ENCODE measurements around the gene TRIO.

Gene TRIO

DNA sequence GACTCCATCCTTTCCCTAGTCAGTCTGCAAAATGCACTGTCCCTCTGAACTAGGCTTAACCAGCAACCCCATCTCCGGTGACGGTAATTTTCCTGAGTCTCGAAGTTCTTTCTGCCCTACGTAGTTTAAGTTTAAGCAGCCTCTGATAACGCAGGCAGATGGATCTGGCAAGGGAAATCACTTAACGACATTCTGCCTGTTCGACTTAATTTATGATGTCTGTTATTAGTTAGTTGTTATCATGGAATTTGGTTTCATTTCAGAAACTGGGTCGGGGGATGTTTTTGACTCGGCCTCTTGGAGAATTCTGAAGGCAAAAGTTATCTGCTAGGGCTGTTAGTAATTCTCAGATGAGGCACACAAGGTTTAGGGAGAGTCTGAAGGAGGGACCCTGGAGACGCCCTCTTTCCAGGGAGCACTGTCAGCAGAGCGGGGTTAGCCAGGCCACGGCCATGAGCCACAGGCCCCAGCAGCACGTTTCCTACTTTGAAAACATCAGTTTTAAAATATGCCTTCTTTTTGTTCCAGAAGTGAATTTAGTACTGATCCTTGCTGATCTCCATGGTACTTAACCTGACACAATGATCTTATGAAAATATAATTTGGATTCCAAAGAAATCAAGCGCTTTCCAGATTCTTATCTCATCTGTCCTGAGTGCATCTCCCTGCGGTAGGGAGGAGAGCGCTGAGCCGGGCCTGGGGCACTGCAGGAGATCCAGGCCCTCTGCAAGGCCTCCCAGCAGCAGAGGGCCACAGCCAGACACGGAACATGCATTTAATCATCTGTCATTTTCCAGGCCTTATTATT lies 267.5 kb downstream of the TRIO start:
- no peak overlapping the region for H4K91ac ChIP-seq (ENCODE audit: low read depth, low read length)
- H3K18ac ChIP-seq (ENCODE audit: low read length) = no peak overlapping the region
- no peak overlapping the region for H3K14ac ChIP-seq (ENCODE audit: low read length)
- no peak overlapping the region for H2BK5ac ChIP-seq (ENCODE audit: low read depth, low read length, poor library complexity)
- H3K9ac ChIP-seq (ENCODE audit: low read length) = no peak overlapping the region
- no peak overlapping the region for H4K12ac ChIP-seq (ENCODE audit: low read depth, low read length)
- H3K4me1 ChIP-seq (ENCODE audit: control insufficient read depth in 1 of 2, insufficient read depth in 2 of 2, low read length in 2 of 2) = no peaks in the 10 kb centered on the region
- H3K79me2 ChIP-seq (ENCODE audit: control insufficient read depth, insufficient read depth, low read length, poor library complexity) = no peaks in the 10 kb centered on the region
- peaks cover 52 to 69% of the 10 kb centered on the region in 2 experiments for H3K36me3 ChIP-seq (ENCODE audit: control insufficient read depth in 1 of 2, insufficient read depth in 2 of 2, low read length in 2 of 2)
- H2AK5ac ChIP-seq (ENCODE audit: low read length) = no peak overlapping the region
- no peaks in the 10 kb centered on the region for H3K79me1 ChIP-seq (ENCODE audit: low read length)
- H3K4me3 ChIP-seq (ENCODE audit: low read depth, low read length) = no peak overlapping the region
- DNase-seq = no peak
- no peaks in the 10 kb centered on the region for H3K9me3 ChIP-seq (ENCODE audit: insufficient read depth, low read depth, low read length)
- H3K4ac ChIP-seq (ENCODE audit: low read depth, low read length) = no peak overlapping the region
- H3K4me2 ChIP-seq (ENCODE audit: low read length) = no peak overlapping the region
- H2AFZ ChIP-seq (ENCODE audit: insufficient read depth, low read length, poor library complexity) = no peak overlapping the region
- no peak overlapping the region for H3K23ac ChIP-seq (ENCODE audit: low read length)
- WGBS (ENCODE audit: extremely low coverage, insufficient coverage, insufficient read length) = no CpG with 5 or more reads among the region's 18 CpGs
- no peak overlapping the region for H3K27ac ChIP-seq (ENCODE audit: low read depth, low read length)
- no peak overlapping the region for H2BK120ac ChIP-seq (ENCODE audit: insufficient read depth, low read length, poor library complexity)
- H4K8ac ChIP-seq (ENCODE audit: low read depth, low read length) = no peak overlapping the region
- no peaks in the 10 kb centered on the region for H3K27me3 ChIP-seq (ENCODE audit: insufficient read depth, low read length)
- H2BK12ac ChIP-seq (ENCODE audit: low read length) = no peak overlapping the region

- Histone ChIP-seq H4K12ac (ENCODE audit: low read depth, low read length) (no peak overlapping the region), H4K91ac (ENCODE audit: low read depth, low read length) (no peak overlapping the region), H2AFZ (ENCODE audit: insufficient read depth, low read length, poor library complexity) (no peak overlapping the region), H2BK12ac (ENCODE audit: low read length) (no peak overlapping the region), H4K8ac (ENCODE audit: low read depth, low read length) (no peak overlapping the region), H3K79me2 (ENCODE audit: control insufficient read depth, insufficient read depth, low read length, poor library complexity) (no peaks in the 10 kb centered on the region), H3K27me3 (ENCODE audit: insufficient read depth, low read length) (no peaks in the 10 kb centered on the region), H3K79me1 (ENCODE audit: low read length) (no peaks in the 10 kb centered on the region), H2BK5ac (ENCODE audit: low read depth, low read length, poor library complexity) (no peak overlapping the region), H3K36me3 (ENCODE audit: control insufficient read depth in 1 of 2, insufficient read depth in 2 of 2, low read length in 2 of 2) (peaks cover 48 to 63% of the 10 kb centered on the region in 2 experiments), H3K27ac (ENCODE audit: low read depth, low read length) (no peak overlapping the region), H3K4ac (ENCODE audit: low read depth, low read length) (no peak overlapping the region), H3K14ac (ENCODE audit: low read length) (no peak overlapping the region), H3K9me3 (ENCODE audit: insufficient read depth, low read depth, low read length) (no peaks in the 10 kb centered on the region), H3K9ac (ENCODE audit: low read length) (no peak overlapping the region), H3K4me3 (ENCODE audit: low read depth, low read length) (no peak overlapping the region), H3K18ac (ENCODE audit: low read length) (no peak overlapping the region), H3K23ac (ENCODE audit: low read length) (no peak overlapping the region), H2AK5ac (ENCODE audit: low read length) (no peak overlapping the region), H2BK120ac (ENCODE audit: insufficient read depth, low read length, poor library complexity) (no peak overlapping the region), H3K4me2 (ENCODE audit: low read length) (no peak overlapping the region), H3K4me1 (ENCODE audit: control insufficient read depth in 1 of 2, insufficient read depth in 2 of 2, low read length in 2 of 2) (no peaks in the 10 kb centered on the region)
- WGBS (ENCODE audit: extremely low coverage, insufficient coverage, insufficient read length) = no CpG with 5 or more reads among the region's 6 CpGs
- DNase-seq = no peak
Measured at GRCh38 chr5:14411216-14411615, 268.1 kb downstream of the TRIO start.

DNA sequence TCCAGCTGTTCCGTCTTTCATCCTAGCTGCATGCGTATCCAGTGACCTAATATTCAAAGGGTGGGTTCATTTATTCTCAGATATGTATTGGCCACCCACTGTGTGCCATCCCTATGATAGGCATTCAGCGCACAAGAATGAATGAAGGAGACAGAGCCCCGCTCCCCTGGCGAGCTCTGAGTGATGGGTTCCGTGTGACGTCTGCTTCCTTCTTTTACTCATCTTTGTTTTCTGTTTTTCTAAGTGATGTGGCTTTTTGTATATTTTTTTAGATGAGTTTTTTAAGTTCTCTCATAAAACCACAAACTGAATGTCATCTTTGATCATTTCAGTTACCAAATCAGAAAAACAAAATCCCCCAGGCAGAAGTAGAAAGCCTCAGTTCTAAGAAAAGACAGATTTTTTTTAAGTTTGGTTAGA lies 270.2 kb downstream of the TRIO start:
- Histone ChIP-seq H3K18ac (ENCODE audit: low read length) (no peak overlapping the region), H3K9ac (ENCODE audit: low read length) (no peak overlapping the region), H3K4ac (ENCODE audit: low read depth, low read length) (no peak overlapping the region), H4K8ac (ENCODE audit: low read depth, low read length) (no peak overlapping the region), H3K14ac (ENCODE audit: low read length) (no peak overlapping the region), H2BK5ac (ENCODE audit: low read depth, low read length, poor library complexity) (no peak overlapping the region), H4K12ac (ENCODE audit: low read depth, low read length) (no peak overlapping the region), H3K9me3 (ENCODE audit: insufficient read depth, low read depth, low read length) (no peaks in the 10 kb centered on the region), H2BK120ac (ENCODE audit: insufficient read depth, low read length, poor library complexity) (no peak overlapping the region), H3K4me3 (ENCODE audit: low read depth, low read length) (no peak overlapping the region), H3K27me3 (ENCODE audit: insufficient read depth, low read length) (no peaks in the 10 kb centered on the region), H3K79me2 (ENCODE audit: control insufficient read depth, insufficient read depth, low read length, poor library complexity) (peaks cover 2% of the 10 kb centered on the region), H3K36me3 (ENCODE audit: control insufficient read depth in 1 of 2, insufficient read depth in 2 of 2, low read length in 2 of 2) (peaks cover 40 to 55% of the 10 kb centered on the region in 2 experiments), H2AK5ac (ENCODE audit: low read length) (no peak overlapping the region), H3K4me1 (ENCODE audit: control insufficient read depth in 1 of 2, insufficient read depth in 2 of 2, low read length in 2 of 2) (peaks cover 11 to 13% of the 10 kb centered on the region in 2 experiments), H3K4me2 (ENCODE audit: low read length) (no peak overlapping the region), H3K27ac (ENCODE audit: low read depth, low read length) (no peak overlapping the region), H3K79me1 (ENCODE audit: low read length) (peaks cover 9% of the 10 kb centered on the region), H4K91ac (ENCODE audit: low read depth, low read length) (no peak overlapping the region), H2BK12ac (ENCODE audit: low read length) (no peak overlapping the region), H2AFZ (ENCODE audit: insufficient read depth, low read length, poor library complexity) (no peak overlapping the region), H3K23ac (ENCODE audit: low read length) (no peak overlapping the region)
- no CpG with 5 or more reads among the region's 7 CpGs for WGBS (ENCODE audit: extremely low coverage, insufficient coverage, insufficient read length)
- no peak for DNase-seq

DNA sequence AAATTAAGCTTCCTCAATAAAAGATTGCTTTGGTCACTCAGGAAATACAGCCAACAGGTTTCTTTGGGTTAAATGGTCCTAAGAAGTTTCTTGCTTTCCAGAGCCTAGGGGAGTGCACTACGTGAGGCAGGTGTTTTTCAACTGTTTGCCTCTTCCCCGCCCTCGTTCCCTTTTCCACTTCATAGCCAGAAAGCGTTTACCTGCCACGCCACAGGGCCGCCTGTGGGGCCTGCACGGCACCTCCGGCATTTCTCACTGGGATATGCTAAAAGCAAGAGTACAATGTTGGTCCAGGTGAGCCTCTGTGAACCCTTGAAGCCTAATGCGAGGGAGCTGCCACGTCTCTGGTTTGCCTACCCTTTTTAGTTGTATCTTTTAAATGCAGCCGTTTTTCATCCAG lies 270.9 kb downstream of the TRIO start:
- H3K9ac ChIP-seq (ENCODE audit: low read length) = no peak overlapping the region
- WGBS (ENCODE audit: extremely low coverage, insufficient coverage, insufficient read length) = no CpG with 5 or more reads among the region's 11 CpGs
- H2AFZ ChIP-seq (ENCODE audit: insufficient read depth, low read length, poor library complexity) = no peak overlapping the region
- DNase-seq = no peak
- H3K27me3 ChIP-seq (ENCODE audit: insufficient read depth, low read length) = no peaks in the 10 kb centered on the region
- no peak overlapping the region for H4K91ac ChIP-seq (ENCODE audit: low read depth, low read length)
- no peak overlapping the region for H3K18ac ChIP-seq (ENCODE audit: low read length)
- no peaks in the 10 kb centered on the region for H3K9me3 ChIP-seq (ENCODE audit: insufficient read depth, low read depth, low read length)
- peaks cover 12% of the 10 kb centered on the region for H3K79me1 ChIP-seq (ENCODE audit: low read length)
- peaks cover 45 to 60% of the 10 kb centered on the region in 2 experiments for H3K36me3 ChIP-seq (ENCODE audit: control insufficient read depth in 1 of 2, insufficient read depth in 2 of 2, low read length in 2 of 2)
- no peak overlapping the region for H4K12ac ChIP-seq (ENCODE audit: low read depth, low read length)
- H3K4me3 ChIP-seq (ENCODE audit: low read depth, low read length) = no peak overlapping the region
- no peak overlapping the region for H2BK120ac ChIP-seq (ENCODE audit: insufficient read depth, low read length, poor library complexity)
- no peak overlapping the region for H3K23ac ChIP-seq (ENCODE audit: low read length)
- H3K14ac ChIP-seq (ENCODE audit: low read length) = no peak overlapping the region
- H2BK5ac ChIP-seq (ENCODE audit: low read depth, low read length, poor library complexity) = no peak overlapping the region
- H3K27ac ChIP-seq (ENCODE audit: low read depth, low read length) = no peak overlapping the region
- H3K4me2 ChIP-seq (ENCODE audit: low read length) = no peak overlapping the region
- H3K79me2 ChIP-seq (ENCODE audit: control insufficient read depth, insufficient read depth, low read length, poor library complexity) = peaks cover 2% of the 10 kb centered on the region
- H2AK5ac ChIP-seq (ENCODE audit: low read length) = no peak overlapping the region
- peaks cover 16 to 19% of the 10 kb centered on the region in 2 experiments for H3K4me1 ChIP-seq (ENCODE audit: control insufficient read depth in 1 of 2, insufficient read depth in 2 of 2, low read length in 2 of 2)
- H2BK12ac ChIP-seq (ENCODE audit: low read length) = no peak overlapping the region
- no peak overlapping the region for H3K4ac ChIP-seq (ENCODE audit: low read depth, low read length)
- H4K8ac ChIP-seq (ENCODE audit: low read depth, low read length) = no peak overlapping the region

All from trophoblast cell (in vitro differentiated cells and primary cell).